ENCODE results near the gene CRYBA1.

The CRYBA1 gene

GRCh38 chr17:29212094-29212631, 34.5 kb upstream of the CRYBA1 start:
- TF ChIP-seq CTCF (conservative IDR thresholded peaks at IDR 0.05) (no peak), ZFX (IDR thresholded peaks at IDR 0.05) (no peak)
- no peak overlapping the region for H3K27ac ChIP-seq

GRCh38 chr17:29212681-29213121, 34.0 kb upstream of the CRYBA1 start:
- TF ChIP-seq CTCF (conservative IDR thresholded peaks at IDR 0.05), result no peak
- no peak for TF ChIP-seq ZFX (IDR thresholded peaks at IDR 0.05)
- no peak overlapping the region for H3K27ac ChIP-seq

GRCh38 chr17:29214215-29215146, 32.2 kb upstream of the CRYBA1 start:
- TF ChIP-seq ZFX (IDR thresholded peaks at IDR 0.05) (no peak), CTCF (conservative IDR thresholded peaks at IDR 0.05) (no peak)
- H3K27ac ChIP-seq, result no peak overlapping the region

- TF ChIP-seq CTCF (conservative IDR thresholded peaks at IDR 0.05) (no peak), ZFX (IDR thresholded peaks at IDR 0.05) (no peak)
- no peak overlapping the region for H3K27ac ChIP-seq
Observed at GRCh38 chr17:29215174-29215573, 31.5 kb upstream of the CRYBA1 start.

- H3K27ac ChIP-seq, result no peak overlapping the region
- TF ChIP-seq ZFX (IDR thresholded peaks at IDR 0.05), result no peak
- TF ChIP-seq CTCF (conservative IDR thresholded peaks at IDR 0.05), result no peak
Observed at GRCh38 chr17:29215717-29216116, 30.9 kb upstream of the CRYBA1 start.

- no peak overlapping the region for H3K27ac ChIP-seq
- no peak for TF ChIP-seq CTCF (conservative IDR thresholded peaks at IDR 0.05)
- TF ChIP-seq ZFX (IDR thresholded peaks at IDR 0.05), result no peak
Observed at GRCh38 chr17:29216181-29216580, 30.5 kb upstream of the CRYBA1 start.

- TF ChIP-seq CTCF (conservative IDR thresholded peaks at IDR 0.05), result no peak
- no peak for TF ChIP-seq ZFX (IDR thresholded peaks at IDR 0.05)
- H3K27ac ChIP-seq, result no peak overlapping the region
Observed at GRCh38 chr17:29216856-29217255, 29.8 kb upstream of the CRYBA1 start.

Data from C4-2B (cell line).